HPDE6-E6E7 (cell line): ENCODE data around the gene PIAS2.
"Not testable (repeated sequence)": the region's sequence is repeated elsewhere in the genome, so short reads cannot be mapped to it uniquely, and the experiment has no call there.

ENCODE experiments used
- DNase-seq: peaks from one replicate; pipeline ENCODE4 v3.0.0; 2011; ENCODE audit warnings: missing footprints; ENCODE audit errors: extremely low spot score

PIAS2 gene

GRCh38 chr18:46903406-46903805 lies 13.9 kb downstream of the PIAS2 start:
- no peak for DNase-seq

- no peak for DNase-seq
These were observed 17.9 kb downstream of the PIAS2 start for GRCh38 chr18:46899274-46899948.

DNA sequence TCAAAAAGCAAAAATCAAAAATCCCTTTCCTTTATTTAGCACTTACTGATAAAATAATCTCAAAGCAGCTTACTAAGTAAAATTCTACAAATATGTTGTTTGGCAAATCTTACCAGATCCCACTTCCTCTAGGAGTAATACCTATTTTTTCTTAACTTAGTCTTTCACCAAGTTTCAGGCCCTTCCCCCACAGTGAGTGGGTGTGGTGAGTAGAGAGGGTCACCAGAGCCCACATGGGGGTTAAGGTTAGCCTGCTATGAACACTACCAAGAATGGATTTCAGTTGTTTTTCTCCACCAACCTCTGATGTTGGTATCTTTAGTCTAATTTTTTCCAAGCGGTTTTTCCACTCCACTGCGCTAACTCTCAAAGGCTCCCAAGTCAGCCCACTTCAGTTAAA lies 23.2 kb downstream of the PIAS2 start:
- DNase-seq, result no peak

- DNase-seq, result no peak
These were observed 23.9 kb downstream of the PIAS2 start for GRCh38 chr18:46893360-46893759.

DNA sequence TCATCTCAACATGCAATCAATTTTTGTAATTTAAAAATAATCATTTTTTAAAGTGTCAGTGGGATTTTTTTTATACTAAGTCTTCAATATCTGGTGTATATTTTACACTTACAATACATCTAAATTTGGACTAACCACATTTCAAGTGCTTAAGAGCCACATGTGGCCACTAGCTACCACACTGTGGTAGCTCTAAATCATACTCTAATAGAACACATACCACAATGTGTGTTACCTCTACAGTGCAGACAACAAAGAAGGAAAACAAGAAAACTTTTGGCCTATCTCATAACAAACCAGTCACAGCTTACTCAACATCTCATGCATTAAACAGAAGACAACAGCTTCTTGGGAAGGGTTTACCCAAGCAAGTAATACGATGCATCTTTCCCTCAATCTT lies 24.5 kb downstream of the PIAS2 start:
- no peak for DNase-seq

GRCh38 chr18:46891742-46892214 lies 25.5 kb downstream of the PIAS2 start:
- no peak for DNase-seq

- no peak for DNase-seq
These were observed 28.3 kb downstream of the PIAS2 start for GRCh38 chr18:46888965-46889364.

DNA sequence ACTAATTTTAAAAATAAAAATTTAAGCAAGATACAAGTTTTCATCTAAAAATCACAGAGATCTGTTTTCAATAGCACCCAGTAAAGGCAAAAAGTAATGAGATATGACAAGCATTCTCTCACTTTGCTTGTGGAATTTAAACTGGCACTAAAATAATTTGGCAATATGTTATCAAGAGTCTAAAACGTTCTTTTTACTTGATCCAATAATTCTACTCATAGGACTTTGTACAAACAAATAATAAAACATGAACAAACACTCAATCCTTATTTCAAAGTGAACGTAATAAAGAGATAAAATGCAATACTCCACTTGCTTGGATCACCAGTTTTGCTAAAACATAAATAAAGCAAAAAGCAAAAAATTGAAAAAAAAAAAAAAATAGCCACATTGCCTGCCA lies 30.4 kb downstream of the PIAS2 start:
- DNase-seq, result no peak

DNA sequence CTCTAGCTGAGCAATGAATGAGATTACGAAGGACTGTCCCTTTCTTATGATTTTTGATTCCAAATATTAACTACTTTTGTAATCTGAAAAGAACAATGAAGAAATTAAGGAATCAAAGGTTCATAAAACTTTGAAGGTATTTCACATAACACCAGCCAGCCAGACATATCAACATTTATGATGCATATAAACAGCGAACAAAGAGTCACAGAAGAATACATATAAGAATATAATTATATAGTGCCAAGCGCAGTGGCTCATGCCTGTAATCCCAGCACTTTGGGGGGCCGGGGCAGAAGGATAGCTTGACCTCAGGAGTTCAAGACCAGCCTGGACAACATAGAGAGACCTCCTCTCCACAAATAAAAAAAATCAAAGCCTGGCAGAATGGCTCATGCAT lies 34.1 kb downstream of the PIAS2 start:
- DNase-seq, result no peak

- no peak for DNase-seq
These were observed 39.8 kb downstream of the PIAS2 start for GRCh38 chr18:46877329-46877987.

GRCh38 chr18:46868169-46868921 lies 49.0 kb downstream of the PIAS2 start:
- no peak for DNase-seq

- DNase-seq, result no peak
These were observed 49.8 kb downstream of the PIAS2 start for GRCh38 chr18:46867367-46868143.

GRCh38 chr18:46866523-46866922 lies 50.8 kb downstream of the PIAS2 start:
- no peak for DNase-seq

DNA sequence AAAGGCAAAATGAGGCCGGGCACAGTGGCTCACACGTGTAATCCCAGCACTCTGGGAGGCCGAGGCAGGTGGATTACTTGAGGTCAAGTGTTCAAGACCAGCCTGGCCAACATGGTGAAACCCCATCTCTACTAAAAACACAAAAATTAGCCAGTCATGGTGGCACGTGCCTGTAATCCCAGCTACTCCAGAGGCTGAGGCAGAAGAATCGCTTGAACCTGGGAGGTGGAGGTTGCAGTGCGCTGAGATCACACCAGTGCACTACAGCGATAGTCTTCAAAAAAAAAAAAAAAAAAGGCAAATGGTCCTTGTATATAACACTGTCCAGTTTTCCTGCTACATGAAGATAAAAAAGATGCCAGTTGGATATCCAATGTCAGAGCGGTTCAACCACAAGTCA lies 52.1 kb downstream of the PIAS2 start:
- DNase-seq, result not testable (repeated sequence)

- no peak for DNase-seq
These were observed 57.5 kb downstream of the PIAS2 start for GRCh38 chr18:46859855-46860254.

GRCh38 chr18:46858290-46858689 lies 59.0 kb downstream of the PIAS2 start:
- no peak for DNase-seq

GRCh38 chr18:46856973-46857372 lies 60.3 kb downstream of the PIAS2 start:
- no peak for DNase-seq

GRCh38 chr18:46849007-46849406 lies 68.3 kb downstream of the PIAS2 start:
- no peak for DNase-seq

DNA sequence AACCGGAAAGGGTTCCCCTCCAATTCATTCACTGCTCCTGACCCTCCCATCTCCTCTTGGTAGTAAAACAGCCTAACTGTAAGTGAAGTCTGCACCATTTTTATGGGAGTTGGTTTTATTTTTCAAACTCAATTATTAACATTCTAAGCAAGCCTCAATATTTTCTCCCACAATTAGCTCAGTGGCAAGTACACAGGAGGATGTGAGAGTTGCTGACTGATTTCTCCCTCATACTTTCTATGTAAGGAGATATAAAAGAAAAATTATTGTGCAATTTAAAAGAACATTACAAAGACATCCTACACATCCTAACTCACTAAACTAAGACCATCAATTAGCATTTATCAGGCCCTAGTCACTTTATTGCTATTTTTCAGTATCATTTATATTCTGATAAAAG lies 73.9 kb downstream of the PIAS2 start:
- DNase-seq, result no peak

GRCh38 chr18:46842583-46842982 lies 74.7 kb downstream of the PIAS2 start:
- no peak for DNase-seq

DNA sequence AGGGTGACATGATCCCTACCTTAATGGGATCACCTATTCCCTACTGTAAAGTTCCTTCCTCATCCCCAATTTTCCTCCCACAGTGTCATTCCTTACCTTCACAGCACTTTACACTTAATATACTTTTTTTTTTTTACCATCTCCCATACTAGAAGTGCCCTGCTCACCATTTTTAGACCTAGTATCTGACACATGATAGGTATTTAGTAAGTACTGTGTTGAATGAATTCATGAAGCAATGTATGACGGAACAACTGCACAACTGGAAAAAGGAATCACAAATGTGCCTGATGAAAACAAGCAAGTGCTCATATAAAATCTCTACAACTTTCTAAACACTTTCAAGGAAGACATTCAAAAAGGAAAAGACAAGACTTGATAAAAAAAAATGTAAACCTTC lies 83.4 kb downstream of the PIAS2 start:
- no peak for DNase-seq

- DNase-seq, result no peak
These were observed 84.5 kb downstream of the PIAS2 start for GRCh38 chr18:46832849-46833248.
